ENCODE data around the gene GTF3C4. TPM values are rescaled to one million over a fixed set of nuclear protein-coding genes. Genes with fewer than 3 reads are reported as not detected.

Gene GTF3C4
- total RNA-seq, 4 donors from 2014 or later: 16.6 to 25.9 (median 24.1) TPM

DNA sequence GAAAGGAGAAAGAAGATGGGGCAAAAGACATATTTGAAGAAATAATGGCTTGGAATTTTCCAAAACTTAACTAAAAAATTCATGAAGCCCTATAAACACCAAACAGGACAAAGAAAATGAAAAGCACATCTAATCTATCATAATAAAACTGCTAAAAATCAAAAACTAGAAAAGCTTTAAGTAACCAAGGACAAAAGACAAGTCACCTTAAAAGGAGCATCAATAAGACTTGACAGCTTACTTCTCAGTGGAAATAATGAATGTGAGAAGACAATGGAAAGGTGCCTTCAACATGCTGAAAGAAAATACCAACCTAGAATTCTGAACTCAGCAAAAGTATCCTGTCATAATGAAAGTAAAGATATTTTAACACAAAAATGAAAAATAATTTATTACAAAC is 27.0 kb downstream of the GTF3C4 start:
- H3K27ac ChIP-seq: no peak overlapping the region
- TF ChIP-seq EP300 (IDR thresholded peaks at IDR 0.05) (no peak), POLR2AphosphoS5 (IDR thresholded peaks at IDR 0.05) (no peak), POLR2A (IDR thresholded peaks at IDR 0.05) (no peak)
- TF ChIP-seq, protein P1, sequence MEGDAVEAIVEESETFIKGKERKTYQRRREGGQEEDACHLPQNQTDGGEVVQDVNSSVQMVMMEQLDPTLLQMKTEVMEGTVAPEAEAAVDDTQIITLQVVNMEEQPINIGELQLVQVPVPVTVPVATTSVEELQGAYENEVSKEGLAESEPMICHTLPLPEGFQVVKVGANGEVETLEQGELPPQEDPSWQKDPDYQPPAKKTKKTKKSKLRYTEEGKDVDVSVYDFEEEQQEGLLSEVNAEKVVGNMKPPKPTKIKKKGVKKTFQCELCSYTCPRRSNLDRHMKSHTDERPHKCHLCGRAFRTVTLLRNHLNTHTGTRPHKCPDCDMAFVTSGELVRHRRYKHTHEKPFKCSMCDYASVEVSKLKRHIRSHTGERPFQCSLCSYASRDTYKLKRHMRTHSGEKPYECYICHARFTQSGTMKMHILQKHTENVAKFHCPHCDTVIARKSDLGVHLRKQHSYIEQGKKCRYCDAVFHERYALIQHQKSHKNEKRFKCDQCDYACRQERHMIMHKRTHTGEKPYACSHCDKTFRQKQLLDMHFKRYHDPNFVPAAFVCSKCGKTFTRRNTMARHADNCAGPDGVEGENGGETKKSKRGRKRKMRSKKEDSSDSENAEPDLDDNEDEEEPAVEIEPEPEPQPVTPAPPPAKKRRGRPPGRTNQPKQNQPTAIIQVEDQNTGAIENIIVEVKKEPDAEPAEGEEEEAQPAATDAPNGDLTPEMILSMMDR (IDR thresholded peaks at IDR 0.05): no peak
- no peak for DNase-seq (ENCODE audit: low spot score in 2 of 2)
- H3K36me3 ChIP-seq: no peaks in the 10 kb centered on the region
- H3K27me3 ChIP-seq: no peaks in the 10 kb centered on the region
- H3K4me3 ChIP-seq: no peak overlapping the region
- H3K9me3 ChIP-seq: no peaks in the 10 kb centered on the region
- no peaks in the 10 kb centered on the region for H3K4me1 ChIP-seq

DNA sequence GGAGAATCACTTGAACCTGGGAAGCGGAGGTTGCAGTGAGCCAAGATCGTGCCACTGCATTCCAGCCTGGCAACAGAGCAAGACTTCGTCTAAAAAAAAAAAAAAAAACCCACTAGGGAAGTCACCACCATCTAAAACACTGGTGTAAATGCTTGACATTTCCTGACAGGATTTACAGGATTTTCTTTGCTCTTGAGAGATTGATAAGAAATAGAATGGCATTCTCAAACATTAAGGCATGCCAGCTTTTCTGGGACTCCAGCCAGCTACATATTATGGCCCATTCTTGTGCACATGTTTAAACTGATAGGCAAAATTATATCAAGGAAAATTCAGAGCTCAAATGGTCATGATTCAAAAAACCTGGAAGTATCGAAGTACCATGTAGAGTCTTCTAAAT is 28.7 kb downstream of the GTF3C4 start:
- H3K27me3 ChIP-seq: no peaks in the 10 kb centered on the region
- no peaks in the 10 kb centered on the region for H3K4me1 ChIP-seq
- H3K4me3 ChIP-seq: no peak overlapping the region
- no peaks in the 10 kb centered on the region for H3K36me3 ChIP-seq
- no peaks in the 10 kb centered on the region for H3K9me3 ChIP-seq
- no peak for DNase-seq (ENCODE audit: low spot score in 2 of 2)
- TF ChIP-seq POLR2A (IDR thresholded peaks at IDR 0.05) (no peak), EP300 (IDR thresholded peaks at IDR 0.05) (no peak), POLR2AphosphoS5 (IDR thresholded peaks at IDR 0.05) (no peak)
- WGBS: 23% methylated on average over 4 of the region's 4 CpGs
- no peak overlapping the region for H3K27ac ChIP-seq

DNA sequence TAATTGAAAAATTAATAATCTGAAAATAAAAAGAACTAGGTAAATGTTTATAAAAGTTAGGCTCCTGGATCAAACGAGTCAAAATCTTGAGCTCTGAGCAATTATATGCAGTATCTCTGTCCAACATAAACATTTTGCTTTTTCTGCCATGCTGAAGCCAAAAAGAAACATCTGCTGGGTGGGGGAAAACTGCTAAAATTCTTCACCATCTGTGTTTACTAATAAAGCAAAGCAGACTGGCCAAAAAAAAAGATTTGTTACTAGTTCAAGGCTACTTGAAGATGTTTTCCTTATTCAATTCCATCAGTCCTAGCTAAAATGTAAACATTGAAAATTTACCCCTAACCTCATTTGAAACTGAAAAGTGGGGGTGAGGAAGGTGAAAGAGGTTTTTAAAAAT is 29.7 kb downstream of the GTF3C4 start:
- Histone ChIP-seq H3K4me3 (no peak overlapping the region), H3K27ac (no peak overlapping the region), H3K9me3 (no peaks in the 10 kb centered on the region), H3K36me3 (no peaks in the 10 kb centered on the region), H3K4me1 (no peaks in the 10 kb centered on the region), H3K27me3 (no peaks in the 10 kb centered on the region)
- 13% methylated on average over 1 of the region's 1 CpG for WGBS
- TF ChIP-seq, protein P1 (IDR thresholded peaks at IDR 0.05): no peak
- no peak for TF ChIP-seq EP300 (IDR thresholded peaks at IDR 0.05)
- TF ChIP-seq POLR2AphosphoS5 (IDR thresholded peaks at IDR 0.05): no peak
- TF ChIP-seq POLR2A (IDR thresholded peaks at IDR 0.05): no peak
- no peak for DNase-seq (ENCODE audit: low spot score in 2 of 2)

DNA sequence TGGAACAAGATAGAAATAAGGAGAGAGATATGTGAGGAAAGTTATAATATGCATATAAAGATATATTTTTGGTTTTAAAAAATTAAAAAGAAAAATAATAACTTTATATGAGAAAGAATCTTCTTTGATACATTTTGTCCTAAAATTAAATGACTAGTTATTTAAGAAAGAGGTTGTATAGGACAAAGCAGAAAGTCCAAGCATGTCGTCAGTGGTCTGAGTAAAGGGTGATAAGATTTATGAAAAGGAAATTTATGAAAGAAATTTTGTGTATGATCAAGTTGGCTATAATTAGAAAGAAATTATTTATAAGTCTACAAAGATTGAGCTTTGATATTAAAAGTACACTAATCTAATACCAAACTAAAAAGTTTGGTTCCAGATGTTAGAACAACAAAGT is 32.0 kb downstream of the GTF3C4 start:
- no peak overlapping the region for H3K27ac ChIP-seq
- no peaks in the 10 kb centered on the region for H3K9me3 ChIP-seq
- H3K4me1 ChIP-seq: no peaks in the 10 kb centered on the region
- TF ChIP-seq POLR2AphosphoS5 (IDR thresholded peaks at IDR 0.05) (no peak), EP300 (IDR thresholded peaks at IDR 0.05) (no peak), POLR2A (IDR thresholded peaks at IDR 0.05) (no peak)
- TF ChIP-seq, protein P1 (IDR thresholded peaks at IDR 0.05): no peak
- no peaks in the 10 kb centered on the region for H3K36me3 ChIP-seq
- H3K4me3 ChIP-seq: no peak overlapping the region
- DNase-seq (ENCODE audit: low spot score in 2 of 2): no peak
- H3K27me3 ChIP-seq: peaks cover 4% of the 10 kb centered on the region
- 0% methylated on average over 1 of the region's 1 CpG for WGBS

DNA sequence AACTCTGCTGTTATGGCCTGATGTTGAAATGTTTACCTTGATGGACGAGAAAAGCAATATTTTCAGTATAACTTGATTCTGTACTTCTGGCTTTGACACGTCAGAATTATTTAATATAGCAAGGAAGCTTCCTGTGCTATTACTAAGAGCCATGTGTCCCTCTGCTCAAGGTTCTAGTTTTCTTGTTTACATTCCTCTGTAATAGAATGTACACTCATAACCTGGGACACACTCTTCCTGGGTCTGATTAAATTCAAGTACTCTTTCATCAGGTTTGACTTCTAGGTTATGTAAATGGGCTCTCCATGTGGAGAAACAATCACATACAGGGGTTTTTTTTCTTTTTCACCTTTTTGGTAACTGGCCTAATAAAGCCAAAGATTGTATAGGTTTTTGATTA is 33.1 kb downstream of the GTF3C4 start:
- Histone ChIP-seq H3K27ac (no peak overlapping the region), H3K4me1 (no peaks in the 10 kb centered on the region), H3K4me3 (no peak overlapping the region), H3K9me3 (no peaks in the 10 kb centered on the region), H3K27me3 (peaks cover 4% of the 10 kb centered on the region), H3K36me3 (no peaks in the 10 kb centered on the region)
- WGBS: 66% methylated on average over 2 of the region's 2 CpGs
- TF ChIP-seq, protein P1 (IDR thresholded peaks at IDR 0.05): no peak
- TF ChIP-seq EP300 (IDR thresholded peaks at IDR 0.05): no peak
- no peak for TF ChIP-seq POLR2A (IDR thresholded peaks at IDR 0.05)
- no peak for TF ChIP-seq POLR2AphosphoS5 (IDR thresholded peaks at IDR 0.05)
- no peak for DNase-seq (ENCODE audit: low spot score in 2 of 2)

DNA sequence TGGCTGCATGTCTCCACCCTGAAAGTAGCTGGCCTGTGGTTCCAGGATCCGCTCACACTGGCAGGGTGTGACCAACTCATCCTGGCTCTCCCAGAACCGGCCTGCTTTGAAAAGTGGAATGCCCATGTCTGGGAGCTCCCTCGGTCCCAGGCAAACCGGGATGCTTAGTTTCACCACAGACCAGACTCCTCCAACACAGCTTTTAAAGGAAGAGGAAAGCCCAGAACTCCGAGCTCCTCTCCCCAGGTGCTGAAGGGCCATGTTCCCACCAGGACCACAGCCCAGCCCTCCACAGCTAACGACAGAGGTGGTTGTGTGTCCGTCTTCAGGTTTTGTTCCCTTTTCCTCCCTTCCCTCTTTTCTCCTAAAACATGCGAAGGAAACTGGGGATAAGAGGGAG is 38.0 kb downstream of the GTF3C4 start:
- Histone ChIP-seq H3K27ac (no peak overlapping the region), H3K36me3 (no peaks in the 10 kb centered on the region), H3K4me3 (no peak overlapping the region), H3K9me3 (no peaks in the 10 kb centered on the region), H3K27me3 (peaks cover 4% of the 10 kb centered on the region), H3K4me1 (no peaks in the 10 kb centered on the region)
- DNase-seq (ENCODE audit: low spot score in 2 of 2): no peak
- TF ChIP-seq EP300 (IDR thresholded peaks at IDR 0.05) (no peak), POLR2AphosphoS5 (IDR thresholded peaks at IDR 0.05) (no peak)
- WGBS: 76% methylated on average over 7 of the region's 8 CpGs
